H1 (cell line): ENCODE data around the gene MACF1. TPM values are rescaled to one million over a fixed set of nuclear protein-coding genes. Genes with fewer than 3 reads are reported as not detected.

Experiments used
- CTCF ChIA-PET: fragments of 300-600 bp; sonication (Branson Sonifier 250); formaldehyde crosslinking; loops from one replicate; lab custom pipeline; 2021; ENCODE audit not compliant: partially characterized antibody; lab: Charles Lee
- POLR2A ChIA-PET: fragments of 300-600 bp; sonication (Branson Sonifier 250); formaldehyde crosslinking; loops from one replicate; lab custom pipeline; 2021; ENCODE audit warnings: inconsistent platforms; ENCODE audit not compliant: partially characterized antibody; lab: Charles Lee
- DNase-seq, 2 experiments: peaks; one replicate each; pipeline versions ENCODE4 v3.0.0 to v3.0.0-alpha.2; 2010 to 2022; ENCODE audit warnings: low spot score in 2 of 2, low read depth in 1 of 2, mixed read lengths in 1 of 2
- FAIRE-seq: peaks from 2 replicates; lab custom pipeline; 2011; peaks lifted over from hg19 to GRCh38; lab: Jason Lieb, UNC
- H2AFZ ChIP-seq: 2 replicates; pipeline ENCODE4 v1.8.1; 2012; ENCODE audit warnings: low read length, inconsistent platforms
- H2AK5ac ChIP-seq: 2 replicates; pipeline ENCODE4 v1.6.1; 2013; ENCODE audit warnings: low read depth, low read length
- H2BK120ac ChIP-seq: replicated peaks from 2 replicates; pipeline ENCODE3; 2013; ENCODE audit warnings: low read depth, low read length, inconsistent platforms
- H2BK12ac ChIP-seq: 2 replicates; pipeline ENCODE4 v1.6.1; 2013; ENCODE audit warnings: low read depth, low read length
- H2BK15ac ChIP-seq: 2 replicates; pipeline ENCODE4 v1.6.1; 2013; ENCODE audit warnings: low read length
- H2BK20ac ChIP-seq: 2 replicates; pipeline ENCODE4 v1.6.1; 2013; ENCODE audit warnings: low read length
- H2BK5ac ChIP-seq: 2 replicates; pipeline ENCODE4 v1.6.1; 2013; ENCODE audit warnings: low read depth, low read length
- H3K14ac ChIP-seq: 2 replicates; pipeline ENCODE4 v1.6.1; 2013; ENCODE audit warnings: inconsistent platforms; ENCODE audit not compliant: insufficient read length
- H3K18ac ChIP-seq: 2 replicates; pipeline ENCODE4 v1.6.1; 2013; ENCODE audit warnings: low read length; ENCODE audit errors: extremely low read depth
- H3K23ac ChIP-seq: 2 replicates; pipeline ENCODE4 v1.6.1; 2013; ENCODE audit warnings: inconsistent platforms; ENCODE audit not compliant: insufficient read length
- H3K23me2 ChIP-seq: 2 replicates; pipeline ENCODE4 v1.6.1; 2013; ENCODE audit warnings: low read depth, low read length
- H3K27ac ChIP-seq: 2 replicates; pipeline ENCODE4 v1.6.1; 2011; ENCODE audit warnings: low read depth, low read length, inconsistent platforms
- H3K27me3 ChIP-seq, 4 experiments: replicated peaks in 1 of 4; 1 replicate in 1 of 4; 2 replicates in 3 of 4; pipeline versions ENCODE4 v1.6.1 to v1.8.1; 2011 to 2013; ENCODE audit warnings: low read length in 3 of 4, mild to moderate bottlenecking in 3 of 4, inconsistent platforms in 2 of 4, mixed read lengths in 2 of 4, moderate library complexity in 1 of 4; ENCODE audit not compliant: control insufficient read depth in 3 of 4, insufficient read depth in 3 of 4; ENCODE audit errors: extremely low read depth in 1 of 4
- H3K36me3 ChIP-seq, 4 experiments: 2 replicates each; pipeline versions ENCODE4 v1.6.1 to v1.8.1; 2011 to 2013; ENCODE audit warnings: mild to moderate bottlenecking in 4 of 4, low read length in 3 of 4, moderate library complexity in 2 of 4, control low read depth in 1 of 4, inconsistent platforms in 1 of 4; ENCODE audit not compliant: insufficient read depth in 4 of 4, control insufficient read depth in 2 of 4
- H3K4ac ChIP-seq: replicated peaks from 2 replicates; pipeline ENCODE3; 2013; ENCODE audit warnings: low read length, low read depth, mixed read lengths, inconsistent platforms; ENCODE audit not compliant: insufficient read length
- H3K4me1 ChIP-seq, 4 experiments: replicated peaks in 1 of 4; 1 replicate in 1 of 4; 2 replicates in 3 of 4; pipeline versions ENCODE4 v1.6.1 to v1.8.1; 2011 to 2013; ENCODE audit warnings: low read length in 3 of 4, inconsistent platforms in 2 of 4, mixed read lengths in 1 of 4; ENCODE audit not compliant: insufficient read depth in 4 of 4, control insufficient read depth in 3 of 4
- H3K4me2 ChIP-seq, 2 experiments: 2 replicates each; pipeline versions ENCODE4 v1.6.1 to v1.8.1; 2011 to 2013; ENCODE audit warnings: low read depth in 2 of 2, low read length in 2 of 2, control low read depth in 1 of 2, inconsistent platforms in 1 of 2, mild to moderate bottlenecking in 1 of 2; ENCODE audit not compliant: insufficient read depth in 1 of 2
- H3K4me3 ChIP-seq, 4 experiments: fragments of 200-600, 300-600 bp in 1 of 4; sonication (generic), shearing (Covaris generic), sonication (Bioruptor Twin) in 1 of 4; 2 replicates each; pipeline versions ENCODE4 v1.5.1 to v1.8.1; 2011 to 2016; ENCODE audit warnings: low read length in 4 of 4, low read depth in 3 of 4, control low read depth in 2 of 4, inconsistent platforms in 2 of 4, mild to moderate bottlenecking in 2 of 4, mixed read lengths in 1 of 4, moderate library complexity in 1 of 4; ENCODE audit not compliant: insufficient read depth in 2 of 4; ENCODE audit errors: extremely low read depth in 1 of 4
- H3K56ac ChIP-seq: replicated peaks from 2 replicates; pipeline ENCODE3; 2013; ENCODE audit warnings: low read depth, mild to moderate bottlenecking, mixed read lengths, low read length, inconsistent platforms; ENCODE audit not compliant: insufficient read length
- H3K79me1 ChIP-seq: 2 replicates; pipeline ENCODE4 v1.6.1; 2013; ENCODE audit warnings: low read depth, low read length, control low read depth
- H3K79me2 ChIP-seq, 2 experiments: 2 replicates each; pipeline versions ENCODE4 v1.6.1 to v1.8.1; 2012 to 2013; ENCODE audit warnings: low read length in 2 of 2, mild to moderate bottlenecking in 2 of 2, inconsistent platforms in 1 of 2; ENCODE audit not compliant: insufficient read depth in 2 of 2, control insufficient read depth in 1 of 2
- H3K9ac ChIP-seq, 4 experiments: replicated peaks in 1 of 4; 1 replicate in 1 of 4; 2 replicates in 3 of 4; pipeline versions ENCODE4 v1.6.1 to v1.8.1; 2011 to 2013; ENCODE audit warnings: low read depth in 3 of 4, low read length in 3 of 4, control low read depth in 2 of 4, mild to moderate bottlenecking in 2 of 4, moderate library complexity in 2 of 4, inconsistent platforms in 1 of 4; ENCODE audit errors: extremely low read depth in 1 of 4
- H3K9me3 ChIP-seq, 2 experiments: 2 replicates each; pipeline versions ENCODE4 v1.6.1 to v1.8.1; 2012 to 2013; ENCODE audit warnings: mild to moderate bottlenecking in 2 of 2, moderate library complexity in 2 of 2, control low read depth in 1 of 2, inconsistent platforms in 1 of 2, low read depth in 1 of 2, low read length in 1 of 2, mixed read lengths in 1 of 2; ENCODE audit not compliant: insufficient read depth in 2 of 2
- H4K20me1 ChIP-seq, 2 experiments: replicated peaks in 1 of 2; 2 replicates each; pipeline versions ENCODE3 to v1.8.1; 2011 to 2013; ENCODE audit warnings: inconsistent platforms in 2 of 2, low read length in 2 of 2, mild to moderate bottlenecking in 1 of 2; ENCODE audit not compliant: insufficient read depth in 2 of 2, control insufficient read depth in 1 of 2
- H4K5ac ChIP-seq: 2 replicates; pipeline ENCODE4 v1.6.1; 2013; ENCODE audit warnings: low read length, low read depth, mixed read lengths, inconsistent platforms; ENCODE audit not compliant: insufficient read length
- H4K8ac ChIP-seq: 2 replicates; pipeline ENCODE4 v1.8.0; 2013; ENCODE audit warnings: mild to moderate bottlenecking, moderate library complexity, low read length, inconsistent platforms; ENCODE audit not compliant: insufficient read depth; ENCODE audit errors: extremely low read depth
- H4K91ac ChIP-seq: replicated peaks from 2 replicates; pipeline ENCODE3; 2013; ENCODE audit warnings: low read length, mixed read lengths, inconsistent platforms; ENCODE audit not compliant: insufficient read length
- GTF2F1 ChIP-seq: IDR thresholded peaks from 2 replicates; pipeline ENCODE4 v1.6.1; 2012; ENCODE audit warnings: low read depth, low read length, improper control_type of control experiment, borderline replicate concordance
- POLR2A ChIP-seq, 2 experiments: IDR thresholded peaks; 1 replicate in 1 of 2; 2 replicates in 1 of 2; pipeline ENCODE4 v1.6.1; 2011; ENCODE audit warnings: low read depth in 2 of 2, low read length in 2 of 2, mild to moderate bottlenecking in 2 of 2; ENCODE audit errors: control extremely low read depth in 1 of 2
- POLR2AphosphoS5 ChIP-seq: IDR thresholded peaks from 2 replicates; pipeline ENCODE4 v1.6.1; 2011; ENCODE audit warnings: low read depth, low read length
- SP1 ChIP-seq: IDR thresholded peaks from 2 replicates; pipeline ENCODE4 v1.6.1; 2011; ENCODE audit warnings: low read depth, low read length
- SUZ12 ChIP-seq: fragments of 200-600 bp; sonication (generic); IDR thresholded peaks from 2 replicates; pipeline ENCODE4 v1.6.1; 2012; ENCODE audit warnings: mild to moderate bottlenecking, inconsistent platforms, low read length, moderate library complexity, mixed read lengths
- YY1 ChIP-seq: IDR thresholded peaks from 2 replicates; pipeline ENCODE4 v1.6.1; 2011; ENCODE audit warnings: low read depth, mild to moderate bottlenecking, low read length
- WGBS, 2 experiments: shearing (Covaris generic) in 1 of 2; methylation state at CpG; one replicate each; pipeline versions ENCODE4 v1.1.6 to v1.1.7; 2013 to 2015; ENCODE audit warnings: low lambda C conversion rate in 2 of 2, mixed read lengths in 2 of 2, inconsistent platforms in 1 of 2, low coverage in 1 of 2, missing lambda C conversion rate in 1 of 2; ENCODE audit not compliant: insufficient replicate concordance in 2 of 2, insufficient coverage in 1 of 2, insufficient read length in 1 of 2; ENCODE audit errors: extremely low coverage in 1 of 2, missing lambda C conversion rate in 1 of 2; 5-methylcytosine and 5-hydroxymethylcytosine counted together
- polyA plus RNA-seq, 7 experiments: library from polyadenylated mRNA; depleted of rRNA in 3 of 7; stranded (reverse) in 5 of 7; unstranded in 2 of 7; fragments of >200 nt in 5 of 7; fragments of 200-250 nt in 2 of 7; gene quantifications; 1 replicate in 5 of 7; 2 replicates in 1 of 7; 4 replicates in 1 of 7; pipeline versions ENCODE4 v1.2.1 to v1.2.3, GENCODE V29; 2011 to 2013; ENCODE audit warnings: missing spikeins in 2 of 7, mixed read lengths in 2 of 7
- total RNA-seq: library from RNA; stranded (reverse); fragmentation: NEBNext Ultra II Directional; extraction: Animal tissue kit (Norgen Biotek cat#: 25700); gene quantifications from 2 replicates; pipeline ENCODE4 v1.2.1, GENCODE V29; 2021
- TF ChIP-seq, protein P1 (sequence below): IDR thresholded peaks from 2 replicates; pipeline ENCODE4 v1.6.1; 2011; ENCODE audit warnings: low read depth, mild to moderate bottlenecking, low read length; ENCODE audit not compliant: insufficient read depth
- TF ChIP-seq, protein P2 (sequence below): IDR thresholded peaks from 2 replicates; pipeline ENCODE4 v1.6.1; 2012; ENCODE audit warnings: low read length, inconsistent platforms

MACF1 gene
- total and polyA plus RNA-seq, 2 of the 8 experiments (the other 6 are each of a cell fraction or from before 2014, with no cell fraction given): 59.8 to 285 TPM

DNA sequence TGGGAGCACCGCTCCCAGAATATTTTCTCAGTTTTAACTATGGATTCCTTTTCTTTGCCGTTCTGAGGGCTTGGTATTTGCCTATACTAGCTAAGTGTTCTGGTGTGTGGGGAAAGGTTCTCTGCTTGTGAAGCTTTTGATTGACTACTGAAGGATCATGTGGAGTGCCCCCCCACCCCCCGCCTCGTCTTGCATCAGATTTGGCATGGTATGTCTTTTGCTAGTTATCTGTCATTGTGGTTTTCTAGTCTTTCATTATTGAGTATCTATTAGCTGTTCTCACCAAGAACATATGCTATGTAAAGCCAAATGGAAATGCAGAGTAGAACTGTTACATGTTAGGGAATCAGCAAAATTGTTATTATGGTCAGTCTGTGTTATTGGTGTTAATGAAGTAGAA is 58.3 kb downstream of the MACF1 start:
- CTCF ChIA-PET: interaction anchor here (0.6 to 6.8 kb wide), 5 partner anchors 72 to 776 kb away, joined by 3 to 157 read pairs (median 4); no protein-coding TSS in a partner anchor
- no peak overlapping the region for H2AFZ ChIP-seq
- WGBS, 2 experiments: 94% methylated on average over 4 of the region's 4 CpGs; no CpG with 5 or more reads in 1 of the 2 experiments
- H4K8ac ChIP-seq: no peak overlapping the region
- no peak overlapping the region for H3K23ac ChIP-seq
- H3K79me2 ChIP-seq: peaks cover 0 to 65% of the 10 kb centered on the region in 2 experiments; a peak in 2 of 4 replicates
- no peaks in the 10 kb centered on the region for H3K27me3 ChIP-seq
- no peak overlapping the region for H3K18ac ChIP-seq
- no peak overlapping the region for H2BK5ac ChIP-seq
- H2BK120ac ChIP-seq: no peak overlapping the region
- no peak overlapping the region for H3K27ac ChIP-seq
- H3K14ac ChIP-seq: no peak overlapping the region
- no peak overlapping the region for H2BK12ac ChIP-seq
- no peak overlapping the region for H4K91ac ChIP-seq
- H3K23me2 ChIP-seq: no peaks in the 10 kb centered on the region
- no peaks in the 10 kb centered on the region; the same call in 1 of the 2 replicates for H3K79me1 ChIP-seq
- no peak overlapping the region for H3K56ac ChIP-seq
- H4K20me1 ChIP-seq: peaks cover 0 to 3% of the 10 kb centered on the region in 2 experiments
- no peak overlapping the region for H2BK20ac ChIP-seq
- peaks cover 0 to 4% (median 2%) of the 10 kb centered on the region in 4 experiments; a peak in 3 of 7 replicates for H3K4me1 ChIP-seq
- H3K4ac ChIP-seq: no peak overlapping the region
- H2BK15ac ChIP-seq: no peak overlapping the region
- no peak for FAIRE-seq
- no peaks in the 10 kb centered on the region for H3K9me3 ChIP-seq
- peaks cover 0 to 5% (median 2%) of the 10 kb centered on the region in 4 experiments; a peak in 1 of 8 replicates for H3K36me3 ChIP-seq
- H3K4me2 ChIP-seq: no peak overlapping the region
- H3K9ac ChIP-seq: no peak overlapping the region
- TF ChIP-seq YY1 (no peak), GTF2F1 (no peak), POLR2AphosphoS5 (no peak), SUZ12 (no peak), POLR2A (IDR thresholded peaks at IDR 0.05; ENCODE audit: control extremely low read depth in 1 of 2, low read depth in 2 of 2, low read length in 2 of 2) (no peak), SP1 (no peak)
- TF ChIP-seq, protein P1, sequence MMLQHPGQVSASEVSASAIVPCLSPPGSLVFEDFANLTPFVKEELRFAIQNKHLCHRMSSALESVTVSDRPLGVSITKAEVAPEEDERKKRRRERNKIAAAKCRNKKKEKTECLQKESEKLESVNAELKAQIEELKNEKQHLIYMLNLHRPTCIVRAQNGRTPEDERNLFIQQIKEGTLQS: no peak
- TF ChIP-seq, protein P2, sequence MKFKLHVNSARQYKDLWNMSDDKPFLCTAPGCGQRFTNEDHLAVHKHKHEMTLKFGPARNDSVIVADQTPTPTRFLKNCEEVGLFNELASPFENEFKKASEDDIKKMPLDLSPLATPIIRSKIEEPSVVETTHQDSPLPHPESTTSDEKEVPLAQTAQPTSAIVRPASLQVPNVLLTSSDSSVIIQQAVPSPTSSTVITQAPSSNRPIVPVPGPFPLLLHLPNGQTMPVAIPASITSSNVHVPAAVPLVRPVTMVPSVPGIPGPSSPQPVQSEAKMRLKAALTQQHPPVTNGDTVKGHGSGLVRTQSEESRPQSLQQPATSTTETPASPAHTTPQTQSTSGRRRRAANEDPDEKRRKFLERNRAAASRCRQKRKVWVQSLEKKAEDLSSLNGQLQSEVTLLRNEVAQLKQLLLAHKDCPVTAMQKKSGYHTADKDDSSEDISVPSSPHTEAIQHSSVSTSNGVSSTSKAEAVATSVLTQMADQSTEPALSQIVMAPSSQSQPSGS: no peak
- H3K4me3 ChIP-seq: no peak overlapping the region
- DNase-seq: no peak
- POLR2A ChIA-PET: interaction anchor here (0.8 to 1.1 kb wide), 2 partner anchors 9 to 58 kb away, joined by 3 read pairs; no protein-coding TSS in a partner anchor
- no peak overlapping the region for H2AK5ac ChIP-seq
- no peak overlapping the region for H4K5ac ChIP-seq
